Ammon's horn (tissue), 1 donor: ENCODE measurements around the gene ZFAND2B.

Experiments used
- DNase-seq: peaks from one replicate; pipeline ENCODE4 v3.0.0-alpha.2; 2016; ENCODE audit warnings: low spot score

ZFAND2B gene

DNA sequence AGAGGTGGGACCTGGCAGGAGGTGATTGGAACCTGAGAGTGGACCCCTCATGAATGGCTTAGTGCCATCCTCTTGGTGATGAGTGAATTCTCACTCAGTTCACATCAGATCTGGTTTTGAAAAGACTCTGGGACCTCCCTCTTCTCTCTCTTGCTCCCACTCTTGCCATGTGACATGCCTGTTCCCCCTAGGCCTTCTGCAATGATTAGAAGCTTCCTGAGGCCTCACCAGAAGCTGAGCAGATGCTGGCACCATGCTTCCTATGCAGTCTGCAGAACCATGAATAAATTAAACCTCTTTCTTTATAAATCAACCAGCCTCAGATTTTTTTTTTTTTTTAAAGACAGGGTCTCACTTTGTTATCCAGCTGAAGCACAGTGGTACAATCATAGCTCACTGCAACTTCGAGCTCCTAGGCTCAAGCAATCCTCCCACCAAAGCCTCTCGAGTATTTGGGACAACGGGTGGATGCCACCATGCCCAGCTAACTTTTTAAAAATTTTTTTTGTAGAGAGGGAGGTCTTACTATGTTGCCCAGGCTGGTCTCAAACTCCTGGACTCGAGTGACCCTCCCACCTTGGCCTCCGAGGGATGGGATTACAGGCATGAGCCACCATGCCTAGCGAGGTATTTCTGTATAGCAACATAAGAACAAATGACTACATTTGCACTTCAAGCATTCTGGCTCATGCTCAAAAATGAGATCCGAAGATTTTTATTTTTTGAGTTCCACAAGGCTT lies 2.0 kb upstream of the ZFAND2B start:
- DNase-seq = no peak

GRCh38 chr2:219205165-219205538 lies 1.4 kb upstream of the ZFAND2B start:
- no peak for DNase-seq

- DNase-seq = no peak
These were observed 628 bp upstream of the ZFAND2B start for GRCh38 chr2:219205981-219206327.

- DNase-seq = no peak
These were observed 727 bp downstream of the ZFAND2B start for GRCh38 chr2:219207134-219207883.

GRCh38 chr2:219207884-219208740 lies 1.5 kb downstream of the ZFAND2B start:
- DNase-seq = no peak

DNA sequence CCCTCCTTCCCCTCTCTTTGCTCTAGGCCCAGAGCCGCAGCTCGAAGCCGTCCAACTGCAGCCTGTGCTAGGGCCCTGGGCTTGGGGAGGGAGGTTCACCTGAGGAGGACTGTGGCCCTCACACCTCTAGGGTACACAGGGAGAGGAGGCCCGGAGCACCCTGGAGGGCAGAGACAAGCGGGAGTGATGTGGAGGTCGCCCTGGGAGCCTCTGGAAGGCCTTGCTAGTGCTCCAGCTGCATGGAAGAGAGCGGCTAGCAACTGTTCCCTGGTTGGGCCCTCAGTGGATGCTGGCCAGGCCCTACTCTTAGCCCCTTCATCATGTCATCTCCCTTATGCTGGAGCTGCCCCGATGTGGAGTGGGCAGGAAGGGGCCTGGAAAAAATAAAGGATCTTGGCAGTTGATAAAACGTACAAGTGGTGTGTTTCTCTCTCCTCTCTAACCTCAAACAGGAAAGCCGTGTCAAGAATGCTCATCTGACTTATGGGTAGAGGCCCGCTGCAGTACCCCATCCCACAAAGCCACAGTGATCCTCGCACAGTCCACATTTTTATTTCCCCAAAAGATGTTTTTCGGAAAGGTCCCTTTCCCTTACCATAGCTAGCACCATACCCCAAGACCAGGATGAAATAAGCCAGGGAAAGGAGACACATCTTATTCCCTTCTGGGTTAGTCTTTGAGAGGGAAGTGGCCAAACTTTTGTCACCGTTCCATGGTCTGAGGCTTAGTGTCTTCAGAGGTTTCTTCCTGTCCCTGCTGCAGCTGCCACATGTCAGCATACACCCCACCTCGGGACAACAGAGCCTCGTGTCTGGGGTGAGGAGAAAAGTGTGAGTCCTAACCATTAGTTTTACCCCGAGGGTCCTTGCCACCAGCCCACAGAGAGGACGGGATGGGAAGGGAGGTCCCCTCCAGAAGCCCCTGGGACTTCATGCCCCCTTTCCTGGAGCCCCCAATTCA lies 2.9 kb downstream of the ZFAND2B start:
- DNase-seq = no peak

GRCh38 chr2:219210196-219210885 lies 3.8 kb downstream of the ZFAND2B start:
- DNase-seq = no peak

GRCh38 chr2:219210886-219211362 lies 4.3 kb downstream of the ZFAND2B start:
- DNase-seq = no peak

GRCh38 chr2:219213026-219213415 lies 6.4 kb downstream of the ZFAND2B start:
- no peak for DNase-seq

- no peak for DNase-seq
These were observed 7.0 kb downstream of the ZFAND2B start for GRCh38 chr2:219213486-219214071.

- no peak for DNase-seq
These were observed 7.6 kb downstream of the ZFAND2B start for GRCh38 chr2:219214141-219214540.

DNA sequence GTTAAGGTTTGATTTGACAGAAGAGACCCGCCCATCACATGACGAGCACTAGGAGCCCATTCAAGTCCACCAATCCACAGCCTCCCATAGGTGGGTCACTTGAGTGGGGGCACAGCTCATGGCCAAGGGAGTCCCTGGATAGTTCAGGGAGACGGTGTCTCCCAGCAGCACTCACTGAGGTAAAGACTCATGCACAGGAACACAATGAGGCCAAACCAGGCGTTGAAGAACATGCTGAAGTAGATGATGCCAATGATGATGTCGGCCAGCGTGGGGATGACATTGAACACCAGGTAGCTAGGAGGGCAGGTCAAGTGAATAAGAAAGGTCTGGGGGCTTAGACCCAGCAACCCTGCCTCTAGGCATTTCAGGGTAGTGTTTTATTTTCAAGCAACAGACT lies 8.2 kb downstream of the ZFAND2B start:
- no peak for DNase-seq

DNA sequence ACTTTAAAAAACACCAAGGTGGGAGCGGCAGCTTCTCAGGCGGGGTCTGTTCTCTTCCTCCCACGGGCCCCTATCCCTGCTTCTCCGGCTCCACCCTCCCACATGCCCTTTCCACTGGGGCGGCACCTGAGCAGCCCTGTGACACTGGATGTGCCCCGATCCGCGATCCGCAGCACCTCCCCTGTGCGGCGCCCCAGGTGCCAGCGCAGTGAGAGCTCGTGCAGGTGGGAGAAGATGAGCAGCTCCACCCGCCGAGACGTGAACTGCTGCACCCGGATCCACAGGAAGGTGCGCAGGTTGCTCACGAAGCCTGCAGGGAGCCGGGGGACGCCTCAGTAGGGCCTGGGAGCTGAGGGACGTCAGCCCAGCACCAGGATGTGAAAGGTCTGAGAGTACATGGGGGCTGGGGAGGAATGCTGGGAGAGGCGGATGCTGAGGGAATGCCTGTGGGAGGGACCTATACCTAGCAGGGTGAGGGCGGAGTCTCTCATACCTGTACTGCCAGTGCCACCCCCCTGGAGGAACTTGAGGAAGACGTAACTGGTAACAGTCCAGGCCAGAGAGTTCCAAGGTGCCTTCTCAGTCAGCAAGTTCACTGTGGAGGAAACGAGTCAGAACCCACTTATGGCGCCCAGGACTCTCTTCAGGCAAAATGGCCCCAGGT lies 9.4 kb downstream of the ZFAND2B start:
- DNase-seq = no peak

GRCh38 chr2:219216535-219216915 lies 9.9 kb downstream of the ZFAND2B start:
- no peak for DNase-seq

- DNase-seq = peak; percentile 72
These were observed 11.7 kb downstream of the ZFAND2B start for GRCh38 chr2:219218217-219218731.

GRCh38 chr2:219218732-219219701 lies 12.4 kb downstream of the ZFAND2B start, which contains the start of gene ABCB6:
Gene ABCB6 (minus strand): TSS chr2:219218958. CDS start chr2:219218673, 285 bp downstream.
- peak; percentile 98 for DNase-seq

DNA sequence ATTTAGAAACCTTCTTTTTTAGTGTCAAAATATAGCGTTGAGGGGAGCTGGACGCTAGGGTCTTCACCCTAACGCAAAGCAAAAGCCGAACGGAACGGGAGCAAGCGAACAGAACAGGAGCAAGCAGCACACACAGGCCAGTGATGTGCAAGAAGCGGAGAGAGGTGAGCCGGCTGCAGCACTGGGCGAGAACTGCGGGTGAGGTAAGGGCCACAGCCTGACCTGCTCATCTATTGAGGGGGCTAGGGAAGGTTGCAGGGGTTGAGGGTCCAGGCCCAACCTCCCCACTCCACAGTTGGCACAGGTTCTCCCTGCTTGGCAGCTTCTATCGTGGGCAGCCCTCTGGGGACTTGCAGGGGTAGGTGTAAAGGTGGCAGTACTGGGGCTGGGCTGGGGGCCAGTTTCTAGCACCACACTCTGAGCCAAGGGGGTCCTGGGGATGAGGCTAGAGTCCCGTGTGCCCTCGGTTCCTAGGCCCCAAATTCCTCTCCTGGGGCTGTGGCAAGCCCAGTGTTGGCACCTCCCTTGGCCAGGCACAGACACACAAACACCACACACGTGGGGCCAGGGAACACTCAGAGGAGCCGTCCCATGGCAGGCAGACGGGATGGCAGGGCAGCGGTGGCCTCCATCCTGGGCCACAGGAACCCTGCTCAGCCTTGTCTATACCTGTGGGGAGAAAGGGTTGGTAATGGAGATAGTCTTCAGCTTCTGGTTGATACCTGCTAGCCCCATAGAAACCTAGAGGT lies 13.4 kb downstream of the ZFAND2B start:
- no peak for DNase-seq
